Rectal smooth muscle tissue (tissue), 1 donor: Measurements from ENCODE around the gene WDR87.

ENCODE experiments used
- H3K27ac ChIP-seq: one replicate; pipeline ENCODE4 v1.7.0; 2013; ENCODE audit warnings: low read depth, low read length, inconsistent platforms
- H3K27me3 ChIP-seq: one replicate; pipeline ENCODE4 v1.7.0; 2013; ENCODE audit warnings: low read length; ENCODE audit not compliant: control insufficient read depth, insufficient read depth
- H3K36me3 ChIP-seq: one replicate; pipeline ENCODE4 v1.7.0; 2013; ENCODE audit warnings: low read length; ENCODE audit not compliant: control insufficient read depth, insufficient read depth
- H3K4me1 ChIP-seq: one replicate; pipeline ENCODE4 v1.7.0; 2013; ENCODE audit warnings: low read length; ENCODE audit not compliant: control insufficient read depth, insufficient read depth
- H3K4me3 ChIP-seq: one replicate; pipeline ENCODE4 v1.7.0; 2013; ENCODE audit warnings: low read length
- H3K9ac ChIP-seq: one replicate; pipeline ENCODE4 v1.7.0; 2013; ENCODE audit warnings: low read length

The WDR87 gene

GRCh38 chr19:37855098-37855497 lies 51.3 kb downstream of the WDR87 start:
- no peak overlapping the region for H3K27ac ChIP-seq
- H3K4me1 ChIP-seq, result no peaks in the 10 kb centered on the region
- H3K4me3 ChIP-seq, result no peak overlapping the region
- no peak overlapping the region for H3K9ac ChIP-seq
- H3K27me3 ChIP-seq, result no peaks in the 10 kb centered on the region
- no peaks in the 10 kb centered on the region for H3K36me3 ChIP-seq

DNA sequence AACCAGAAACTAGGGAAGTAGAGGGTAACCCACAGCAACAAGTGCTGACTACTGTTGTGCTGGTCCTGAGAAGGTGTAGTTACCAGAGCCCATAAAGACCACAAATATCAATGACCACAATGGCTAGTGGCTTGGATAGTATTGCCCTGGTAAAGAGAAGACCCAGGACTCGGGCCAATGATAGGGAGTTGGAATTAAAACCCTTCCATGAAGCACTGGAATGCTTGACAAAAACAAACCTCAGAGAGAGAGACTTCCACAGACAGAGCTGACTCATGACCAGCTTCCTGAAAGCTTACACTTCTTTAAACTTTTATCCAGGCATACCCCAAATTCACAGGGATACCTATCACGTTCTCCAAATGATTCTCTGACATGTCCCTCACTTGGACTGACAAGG lies 60.5 kb downstream of the WDR87 start:
- Histone ChIP-seq H3K9ac (no peak overlapping the region), H3K4me1 (no peaks in the 10 kb centered on the region), H3K27me3 (no peaks in the 10 kb centered on the region), H3K36me3 (no peaks in the 10 kb centered on the region), H3K27ac (no peak overlapping the region), H3K4me3 (no peak overlapping the region)
